Activated naive CD8-positive, alpha-beta T cell treated with anti-CD3 and anti-CD28 coated beads for 36 hours (primary cell): Measurements from ENCODE around the gene OR13F1. TPM values are rescaled to one million over a fixed set of nuclear protein-coding genes. Genes with fewer than 3 reads are reported as not detected.
"Not testable (repeated sequence)": the region's sequence is repeated elsewhere in the genome, so short reads cannot be mapped to it uniquely, and the experiment has no call there.

ENCODE experiments used
- DNase-seq: peaks from one replicate; pipeline ENCODE4 v3.0.0; 2021
- H3K27ac Mint-ChIP-seq: one replicate; pipeline ENCODE4 v1.8.0; 2022; ENCODE audit warnings: mild to moderate bottlenecking, moderate library complexity, mixed read lengths
- H3K27me3 Mint-ChIP-seq: one replicate; pipeline ENCODE4 v1.8.0; 2022; ENCODE audit warnings: mild to moderate bottlenecking, mixed read lengths
- H3K36me3 Mint-ChIP-seq: one replicate; pipeline ENCODE4 v1.8.0; 2021; ENCODE audit warnings: mild to moderate bottlenecking, mixed read lengths
- H3K4me1 Mint-ChIP-seq: one replicate; pipeline ENCODE4 v1.8.0; 2021; ENCODE audit warnings: mixed read lengths
- H3K4me3 Mint-ChIP-seq: one replicate; pipeline ENCODE4 v1.8.0; 2022; ENCODE audit warnings: mild to moderate bottlenecking, moderate library complexity, mixed read lengths
- H3K9me3 Mint-ChIP-seq: one replicate; pipeline ENCODE4 v1.8.0; 2022; ENCODE audit warnings: mixed read lengths
- total RNA-seq, 2 experiments: library from RNA; stranded (reverse); gene quantifications; one replicate each; pipeline ENCODE4 v1.2.3, GENCODE V29; 2021

The OR13F1 gene, protein sequence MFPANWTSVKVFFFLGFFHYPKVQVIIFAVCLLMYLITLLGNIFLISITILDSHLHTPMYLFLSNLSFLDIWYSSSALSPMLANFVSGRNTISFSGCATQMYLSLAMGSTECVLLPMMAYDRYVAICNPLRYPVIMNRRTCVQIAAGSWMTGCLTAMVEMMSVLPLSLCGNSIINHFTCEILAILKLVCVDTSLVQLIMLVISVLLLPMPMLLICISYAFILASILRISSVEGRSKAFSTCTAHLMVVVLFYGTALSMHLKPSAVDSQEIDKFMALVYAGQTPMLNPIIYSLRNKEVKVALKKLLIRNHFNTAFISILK
- total RNA-seq = not detected

DNA sequence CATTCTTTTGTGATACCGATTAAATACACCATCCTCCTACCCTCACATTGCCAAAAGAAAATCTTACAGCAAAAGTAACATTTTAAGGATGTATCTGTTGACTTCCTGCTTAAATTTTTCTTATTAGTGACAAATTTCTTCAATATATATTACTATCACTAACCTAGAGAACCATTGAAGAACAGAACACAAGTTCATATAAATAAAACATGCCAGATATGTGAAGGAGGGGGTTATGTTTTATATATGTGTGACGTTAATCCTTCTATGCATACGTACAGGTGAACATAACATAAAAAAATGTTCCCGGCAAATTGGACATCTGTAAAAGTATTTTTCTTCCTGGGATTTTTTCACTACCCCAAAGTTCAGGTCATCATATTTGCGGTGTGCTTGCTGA lies at the start of gene OR13F1:
OR13F1 (plus strand) TSS at position 301 of the 400 bp plus-strand sequence; CDS start at position 301, 0 bp downstream.
- no peak for DNase-seq
- Mint-ChIP-seq H3K4me3 (no peak within 1 kb of the TSS), H3K27me3 (peaks cover 8% of the 10 kb centered on the region), H3K27ac (no peak within 1 kb of the TSS), H3K9me3 (no peaks in the 10 kb centered on the region), H3K4me1 (no peaks in the 10 kb centered on the region), H3K36me3 (no peaks in the 10 kb centered on the region)

DNA sequence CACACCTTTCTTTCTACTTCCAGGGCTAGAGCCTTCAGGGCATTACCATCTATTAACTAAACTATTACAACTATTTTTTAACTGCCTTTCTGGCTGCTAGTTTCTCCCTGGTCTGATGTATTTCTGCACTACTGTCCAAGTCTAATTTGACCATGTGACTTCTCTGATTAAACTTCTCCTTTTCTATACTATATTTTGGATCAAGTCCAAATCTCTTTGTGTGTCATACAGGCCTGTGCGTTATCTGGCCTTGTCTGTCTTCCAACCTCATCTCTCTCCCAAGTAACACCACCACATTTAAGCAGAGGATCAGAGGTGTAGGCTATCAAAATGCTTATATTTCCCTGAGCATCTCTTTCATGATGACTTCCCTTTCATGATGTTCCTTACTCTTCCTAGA lies 47.2 kb upstream of the OR13F1 start:
- Mint-ChIP-seq H3K27ac (no peak overlapping the region), H3K9me3 (no peaks in the 10 kb centered on the region), H3K36me3 (no peaks in the 10 kb centered on the region), H3K4me3 (no peak overlapping the region), H3K27me3 (no peaks in the 10 kb centered on the region), H3K4me1 (no peaks in the 10 kb centered on the region)
- no peak for DNase-seq

DNA sequence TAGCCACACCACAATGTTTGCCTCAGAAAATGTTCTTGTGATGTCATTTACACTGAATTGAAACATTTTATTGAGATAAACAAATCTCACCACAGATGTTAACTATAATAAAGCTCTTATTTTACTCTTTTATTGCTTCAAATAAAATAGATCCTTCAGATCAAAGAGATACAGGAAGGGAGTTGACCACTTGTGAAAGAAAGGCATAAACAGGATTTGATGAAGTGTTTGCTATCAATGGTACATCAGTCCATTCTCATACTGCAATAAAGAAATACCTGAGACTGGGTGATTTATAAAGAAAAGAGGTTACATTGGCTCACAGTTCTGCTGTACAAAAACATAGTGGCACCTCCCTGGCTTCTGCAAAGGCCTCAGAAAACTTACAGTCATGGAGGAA lies 40.2 kb upstream of the OR13F1 start:
- H3K27ac Mint-ChIP-seq = no peak overlapping the region
- no peaks in the 10 kb centered on the region for H3K27me3 Mint-ChIP-seq

DNA sequence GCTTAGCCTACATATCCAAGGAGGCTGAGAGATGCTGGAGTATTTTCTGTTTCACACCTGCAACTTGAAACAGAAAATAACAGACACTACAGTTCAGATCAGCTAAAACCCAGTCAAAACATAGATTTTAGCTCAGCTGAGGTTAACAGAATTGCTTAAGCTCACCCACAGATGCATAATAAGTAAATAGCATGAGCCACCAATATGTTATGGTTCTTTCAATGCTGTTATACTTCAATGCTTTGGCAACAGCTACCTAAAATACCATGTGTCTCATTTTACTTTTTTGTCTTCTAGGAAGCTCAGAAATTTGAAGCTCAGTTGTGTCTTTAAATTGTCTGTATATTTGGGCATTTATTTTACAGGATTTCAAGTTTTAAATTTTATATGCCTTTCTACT lies 35.8 kb upstream of the OR13F1 start:
- Mint-ChIP-seq H3K9me3 (peaks cover 8% of the 10 kb centered on the region), H3K36me3 (no peaks in the 10 kb centered on the region), H3K4me1 (no peaks in the 10 kb centered on the region), H3K27me3 (no peaks in the 10 kb centered on the region), H3K27ac (no peak overlapping the region), H3K4me3 (no peak overlapping the region)
- no peak for DNase-seq

More for the DNA sequence above, 40.2 kb upstream of the OR13F1 start:
- no peak overlapping the region for H3K4me3 Mint-ChIP-seq
- DNase-seq = no peak
- H3K36me3 Mint-ChIP-seq = no peaks in the 10 kb centered on the region
- H3K9me3 Mint-ChIP-seq = peaks cover 7% of the 10 kb centered on the region
- no peaks in the 10 kb centered on the region for H3K4me1 Mint-ChIP-seq

DNA sequence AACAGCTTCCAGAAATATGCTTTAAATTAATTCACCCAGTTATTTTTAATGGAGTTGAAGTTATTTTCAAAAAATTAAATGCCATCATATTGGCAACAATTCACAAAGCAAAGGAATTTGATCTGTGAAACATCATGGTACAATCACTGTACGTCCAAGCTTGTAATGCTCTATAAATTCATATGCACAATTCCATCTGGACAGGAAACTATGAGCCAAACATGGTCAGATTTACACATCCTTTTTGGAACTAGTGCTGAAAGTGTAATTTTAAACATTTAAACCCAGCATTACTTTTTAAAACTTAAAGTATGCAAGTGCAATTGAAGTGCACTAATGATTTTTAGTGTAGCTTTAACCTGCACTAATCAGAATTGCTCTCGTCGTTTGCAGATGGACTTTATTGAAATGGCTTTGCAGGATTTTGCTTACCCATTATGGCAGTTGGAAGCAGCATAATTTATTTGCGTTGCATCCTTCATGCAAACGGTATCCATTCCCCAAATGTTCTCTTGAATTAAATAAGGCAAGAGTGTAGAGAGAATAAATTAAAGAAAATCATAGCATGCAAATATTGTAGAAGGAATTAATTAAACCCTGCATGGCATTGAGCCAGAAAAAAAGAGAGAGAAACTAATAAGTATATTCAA lies 21.0 kb upstream of the OR13F1 start:
- peaks cover 3% of the 10 kb centered on the region for H3K27me3 Mint-ChIP-seq
- no peak overlapping the region for H3K4me3 Mint-ChIP-seq
- no peaks in the 10 kb centered on the region for H3K9me3 Mint-ChIP-seq
- H3K4me1 Mint-ChIP-seq = no peaks in the 10 kb centered on the region
- DNase-seq = no peak
- H3K27ac Mint-ChIP-seq = no peak overlapping the region
- no peaks in the 10 kb centered on the region for H3K36me3 Mint-ChIP-seq

DNA sequence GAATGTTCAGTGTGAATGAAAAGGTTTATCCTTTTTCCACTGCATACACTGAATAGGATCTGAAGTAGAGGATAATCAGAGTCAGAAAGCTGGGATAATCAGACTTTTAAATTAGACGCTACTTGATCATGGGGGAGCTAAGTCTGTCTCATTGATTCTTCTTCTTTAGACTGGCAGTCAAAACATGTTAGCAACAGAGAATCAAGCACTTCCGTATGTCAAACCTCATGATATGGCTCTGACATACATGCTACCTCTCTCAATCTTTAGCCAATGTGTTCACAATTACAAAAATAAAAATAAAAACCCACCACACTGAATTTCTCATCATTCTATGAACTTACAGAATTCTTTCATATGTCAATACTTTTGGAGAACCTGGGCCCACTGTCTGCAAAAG lies 19.0 kb upstream of the OR13F1 start:
- Mint-ChIP-seq H3K4me1 (no peaks in the 10 kb centered on the region), H3K4me3 (no peak overlapping the region), H3K27me3 (peaks cover 3% of the 10 kb centered on the region), H3K27ac (no peak overlapping the region), H3K9me3 (no peaks in the 10 kb centered on the region), H3K36me3 (no peaks in the 10 kb centered on the region)
- no peak for DNase-seq

DNA sequence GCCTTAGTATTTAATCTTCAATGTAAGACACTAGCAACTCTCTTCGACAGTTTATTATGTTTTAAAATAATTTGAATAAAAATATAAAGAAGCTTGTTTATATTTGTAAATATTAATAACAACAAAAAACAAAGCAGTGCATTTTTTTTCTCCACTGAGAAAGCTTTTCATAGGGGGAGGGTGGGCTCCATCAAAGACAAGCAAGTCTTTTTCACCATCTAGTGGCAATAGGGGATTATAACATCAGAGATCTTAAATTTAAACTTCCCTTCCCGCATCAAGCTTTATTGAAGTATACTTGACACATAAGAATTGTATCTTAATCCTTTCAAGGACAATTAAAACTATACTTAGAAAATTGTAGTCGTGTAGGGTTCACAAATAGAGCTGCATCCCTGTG lies 9.3 kb upstream of the OR13F1 start:
- Mint-ChIP-seq H3K27ac (no peak overlapping the region), H3K4me3 (no peak overlapping the region), H3K27me3 (no peaks in the 10 kb centered on the region)

DNA sequence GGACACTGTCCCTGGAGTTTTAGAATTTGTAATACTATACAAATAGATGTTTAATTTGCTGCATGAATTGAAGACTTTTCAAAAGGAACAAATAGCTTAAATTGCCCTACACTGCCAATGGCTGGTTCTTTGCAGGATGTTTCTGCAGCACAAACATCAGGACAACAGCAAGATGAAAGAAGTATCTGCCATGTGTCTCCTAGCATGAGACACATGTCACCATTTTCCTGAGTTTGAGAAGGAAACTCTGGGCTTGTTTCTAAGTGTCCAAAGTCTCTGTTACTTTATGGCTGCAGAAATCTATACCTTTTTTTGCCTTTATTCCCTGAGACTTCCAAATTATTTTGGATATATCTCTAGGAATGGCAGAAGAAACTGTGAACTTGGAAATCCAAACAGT lies 623 bp upstream of the OR13F1 start:
- H3K9me3 Mint-ChIP-seq = no peaks in the 10 kb centered on the region

More for the DNA sequence above, 9.3 kb upstream of the OR13F1 start:
- no peak for DNase-seq
- H3K4me1 Mint-ChIP-seq = no peaks in the 10 kb centered on the region
- no peaks in the 10 kb centered on the region for H3K9me3 Mint-ChIP-seq
- H3K36me3 Mint-ChIP-seq = no peaks in the 10 kb centered on the region

DNA sequence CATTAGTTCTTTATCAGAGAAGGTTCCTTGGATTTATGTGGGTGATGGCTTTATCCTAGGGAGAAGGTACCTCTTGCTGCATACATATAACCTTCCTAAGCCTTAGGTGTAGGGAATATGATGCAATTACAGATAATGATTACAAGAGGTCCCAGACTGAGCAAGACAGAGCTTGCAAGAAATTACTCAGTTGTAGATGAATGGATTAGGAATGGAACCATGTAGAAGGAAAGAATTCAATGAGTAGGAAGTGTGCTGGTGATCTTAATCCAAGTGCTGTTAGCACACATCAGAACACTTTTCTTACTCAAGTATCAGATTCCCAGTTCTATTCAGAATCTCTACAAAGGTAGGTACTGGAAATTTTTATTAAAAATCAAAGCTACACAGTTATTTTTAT lies 2.5 kb downstream of the OR13F1 start:
- no peaks in the 10 kb centered on the region for H3K36me3 Mint-ChIP-seq
- H3K27me3 Mint-ChIP-seq = peaks cover 8% of the 10 kb centered on the region
- H3K27ac Mint-ChIP-seq = no peak overlapping the region

More for the DNA sequence above, 623 bp upstream of the OR13F1 start:
- no peaks in the 10 kb centered on the region for H3K36me3 Mint-ChIP-seq
- H3K27me3 Mint-ChIP-seq = peaks cover 8% of the 10 kb centered on the region
- H3K4me1 Mint-ChIP-seq = no peaks in the 10 kb centered on the region
- H3K4me3 Mint-ChIP-seq = no peak overlapping the region
- DNase-seq = no peak
- H3K27ac Mint-ChIP-seq = no peak overlapping the region

DNA sequence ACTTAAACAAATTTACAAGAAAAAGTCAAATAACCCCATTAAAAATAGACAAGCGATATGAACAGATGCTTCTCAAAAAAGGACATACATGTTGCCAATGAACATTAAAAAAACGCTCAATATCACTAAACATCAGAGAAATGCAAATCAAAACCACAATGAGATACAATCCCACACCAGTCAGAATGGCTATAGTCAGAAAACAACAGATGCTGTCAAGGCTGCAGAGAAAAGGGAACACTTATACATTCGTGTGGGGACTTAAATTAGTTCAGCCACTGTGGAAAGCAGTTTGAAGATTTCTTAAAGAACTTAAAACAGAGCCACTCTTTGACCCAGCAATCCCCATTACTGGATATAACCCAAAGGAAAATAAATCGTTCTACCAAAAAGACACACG lies 10.8 kb downstream of the OR13F1 start:
- H3K9me3 Mint-ChIP-seq = no peaks in the 10 kb centered on the region
- no peak overlapping the region for H3K4me3 Mint-ChIP-seq
- H3K4me1 Mint-ChIP-seq = no peaks in the 10 kb centered on the region

More for the DNA sequence above, 2.5 kb downstream of the OR13F1 start:
- H3K9me3 Mint-ChIP-seq = no peaks in the 10 kb centered on the region
- no peak for DNase-seq
- H3K4me3 Mint-ChIP-seq = no peak overlapping the region
- no peaks in the 10 kb centered on the region for H3K4me1 Mint-ChIP-seq

DNA sequence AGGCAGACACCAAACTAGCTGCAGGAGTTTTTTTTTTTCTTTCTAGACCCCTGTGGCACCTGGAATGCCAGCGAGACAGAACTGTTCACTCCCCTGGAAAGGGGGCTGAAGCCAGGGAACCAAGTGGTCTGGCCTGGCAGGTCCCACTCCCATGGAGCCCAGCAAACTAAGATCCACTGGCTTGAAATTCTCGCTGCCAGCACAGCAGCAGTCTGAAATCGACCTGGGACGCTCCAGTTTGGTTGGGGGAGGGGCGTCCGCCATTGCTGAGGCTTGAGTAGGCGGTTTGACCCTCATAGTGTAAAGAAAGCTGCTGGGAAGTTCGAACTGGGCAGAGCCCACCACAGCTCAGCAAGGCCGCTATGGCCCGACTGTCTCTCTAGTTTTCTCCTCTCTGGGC lies 16.2 kb downstream of the OR13F1 start:
- not testable (repeated sequence) for H3K36me3 Mint-ChIP-seq, H3K4me3 Mint-ChIP-seq, H3K27ac Mint-ChIP-seq, H3K9me3 Mint-ChIP-seq, H3K27me3 Mint-ChIP-seq, DNase-seq, H3K4me1 Mint-ChIP-seq

More for the DNA sequence above, 10.8 kb downstream of the OR13F1 start:
- Mint-ChIP-seq H3K36me3 (no peaks in the 10 kb centered on the region), H3K27ac (no peak overlapping the region), H3K27me3 (no peaks in the 10 kb centered on the region)
- DNase-seq = no peak

DNA sequence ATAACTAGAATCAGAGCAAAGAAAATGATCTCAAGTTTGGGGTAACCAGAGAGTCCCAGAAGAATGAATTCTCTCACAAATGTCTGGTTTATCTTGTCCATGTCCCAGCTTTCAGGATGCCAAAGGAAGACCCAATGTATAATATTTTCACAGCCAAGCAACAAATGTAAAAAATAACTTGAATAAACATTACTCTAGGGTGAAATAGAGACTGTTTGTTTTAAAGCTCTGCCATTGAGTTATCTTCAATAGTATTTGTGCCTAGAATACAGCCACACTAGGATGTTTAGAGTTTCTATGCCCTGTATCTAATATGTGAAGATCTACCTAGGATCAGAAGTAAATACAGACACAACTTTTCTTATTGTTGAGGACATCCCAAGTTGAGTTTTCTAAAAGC lies 23.0 kb downstream of the OR13F1 start, which contains the start of gene OR13C4:
OR13C4 (minus strand) TSS at position 101 of the 400 bp plus-strand sequence; CDS start at position 101, 0 bp downstream.
- no peaks in the 10 kb centered on the region for H3K4me1 Mint-ChIP-seq
- no peaks in the 10 kb centered on the region for H3K36me3 Mint-ChIP-seq
- H3K4me3 Mint-ChIP-seq = no peak within 1 kb of the TSS
- no peaks in the 10 kb centered on the region for H3K9me3 Mint-ChIP-seq
- no peaks in the 10 kb centered on the region for H3K27me3 Mint-ChIP-seq
- H3K27ac Mint-ChIP-seq = no peak within 1 kb of the TSS
- DNase-seq = no peak

DNA sequence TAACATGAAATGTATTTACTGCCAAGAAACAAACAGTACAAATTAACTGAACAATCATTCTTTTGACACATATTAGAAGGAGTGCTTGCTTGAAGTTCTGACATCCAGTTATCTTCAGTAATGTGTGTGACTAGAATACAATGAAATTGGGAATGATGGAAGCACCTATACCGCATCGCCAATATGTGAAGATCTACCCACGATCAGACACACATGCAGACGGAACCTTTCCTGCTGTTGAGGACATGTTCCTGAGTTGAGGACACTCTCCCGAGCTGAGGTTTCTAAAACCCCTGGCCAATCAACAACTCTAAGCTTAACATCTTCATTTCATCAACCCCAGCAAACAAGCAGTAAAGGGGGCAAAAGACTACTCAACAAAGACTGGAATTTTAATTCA lies 32.7 kb downstream of the OR13F1 start, which contains the start of gene OR13C3:
OR13C3 (minus strand) TSS at position 101 of the 400 bp plus-strand sequence. CDS start 133 bp downstream, outside the sequence.
- Mint-ChIP-seq H3K9me3 (no peaks in the 10 kb centered on the region), H3K27ac (no peak within 1 kb of the TSS), H3K36me3 (no peaks in the 10 kb centered on the region), H3K4me1 (no peaks in the 10 kb centered on the region), H3K4me3 (no peak within 1 kb of the TSS), H3K27me3 (no peaks in the 10 kb centered on the region)
- no peak for DNase-seq

DNA sequence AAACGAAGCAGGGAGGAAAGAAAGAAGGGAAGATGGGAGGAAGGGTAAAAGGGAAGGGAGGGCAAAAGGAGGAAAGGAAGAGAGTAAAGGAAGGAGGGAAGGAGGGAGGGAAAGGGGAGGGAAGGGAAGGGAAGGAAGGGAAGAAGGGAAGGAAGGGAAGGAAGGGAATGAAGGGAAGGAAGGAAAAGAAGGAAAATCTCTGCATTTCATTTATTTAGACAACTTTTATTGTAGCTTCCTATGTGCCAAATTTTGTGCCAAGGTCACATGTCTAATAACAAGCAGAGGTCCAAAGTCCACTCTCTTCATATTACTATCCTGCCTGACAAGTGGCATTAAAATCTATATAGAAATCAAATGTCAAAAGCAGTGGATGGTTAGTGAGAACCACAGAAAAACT lies 35.2 kb downstream of the OR13F1 start:
- Mint-ChIP-seq H3K4me3 (no peak overlapping the region), H3K9me3 (no peaks in the 10 kb centered on the region)
- DNase-seq = no peak

DNA sequence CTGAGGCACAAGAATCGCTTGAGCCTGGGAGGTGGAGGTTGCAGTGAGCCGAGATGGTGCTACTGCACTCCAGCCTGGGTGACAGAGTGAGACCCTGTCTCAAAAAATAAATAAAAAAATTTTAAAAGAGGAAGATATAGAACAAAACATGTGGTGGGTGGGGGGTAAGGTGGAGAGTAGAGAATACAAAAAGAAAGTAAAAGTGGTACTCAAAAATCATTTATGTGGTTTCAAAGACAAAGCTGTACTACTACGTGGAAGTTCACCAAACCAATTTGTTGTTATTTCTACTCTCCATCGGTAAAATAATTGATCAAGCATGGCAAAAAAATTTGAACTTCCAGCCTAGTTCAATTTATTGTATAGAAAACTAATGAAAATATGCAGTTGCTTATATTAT lies 40.6 kb downstream of the OR13F1 start:
- DNase-seq = no peak
- H3K4me1 Mint-ChIP-seq = no peaks in the 10 kb centered on the region
- no peaks in the 10 kb centered on the region for H3K36me3 Mint-ChIP-seq
- peaks cover 3% of the 10 kb centered on the region for H3K27me3 Mint-ChIP-seq
- peaks cover 1% of the 10 kb centered on the region for H3K9me3 Mint-ChIP-seq
- H3K27ac Mint-ChIP-seq = no peak overlapping the region
- H3K4me3 Mint-ChIP-seq = no peak overlapping the region

More for the DNA sequence above, 35.2 kb downstream of the OR13F1 start:
- Mint-ChIP-seq H3K27ac (no peak overlapping the region), H3K36me3 (no peaks in the 10 kb centered on the region), H3K4me1 (no peaks in the 10 kb centered on the region), H3K27me3 (no peaks in the 10 kb centered on the region)

DNA sequence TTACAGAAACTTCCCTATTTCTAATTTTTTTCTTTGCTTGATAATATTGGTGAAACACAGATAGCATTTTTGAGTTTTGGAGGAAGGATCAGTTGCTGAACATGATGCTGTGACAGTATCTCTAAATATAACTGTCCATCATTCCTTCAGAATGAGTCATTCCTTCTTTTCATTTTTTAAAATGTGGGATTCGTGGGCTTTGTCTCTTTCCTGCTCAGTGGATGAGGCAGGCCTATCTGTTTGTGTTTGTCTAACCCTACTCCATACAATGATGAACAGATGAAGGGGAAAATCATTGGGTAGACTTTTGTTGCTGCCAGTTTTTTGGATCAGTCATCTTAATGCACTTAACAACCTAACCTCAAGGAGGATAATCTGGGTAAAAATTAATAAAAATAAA lies 49.2 kb downstream of the OR13F1 start:
- Mint-ChIP-seq H3K9me3 (peaks cover 3% of the 10 kb centered on the region), H3K27me3 (no peaks in the 10 kb centered on the region), H3K4me1 (no peaks in the 10 kb centered on the region), H3K27ac (no peak overlapping the region), H3K36me3 (no peaks in the 10 kb centered on the region), H3K4me3 (no peak overlapping the region)
- DNase-seq = no peak
